NT2/D1 (cell line): ENCODE results near the gene COL4A3.

Experiments used
- DNase-seq: peaks from one replicate; pipeline ENCODE4 v3.0.0-alpha.2; 2011; ENCODE audit warnings: low read depth, low spot score
- H3K27me3 ChIP-seq: 2 replicates; pipeline ENCODE4 v1.6.0; 2011; ENCODE audit warnings: mild to moderate bottlenecking; ENCODE audit not compliant: insufficient read length, insufficient read depth
- H3K36me3 ChIP-seq: 2 replicates; pipeline ENCODE4 v1.6.1; 2011; ENCODE audit warnings: mild to moderate bottlenecking, low read length, mixed read lengths; ENCODE audit not compliant: insufficient read depth, insufficient read length
- H3K4me1 ChIP-seq: 2 replicates; pipeline ENCODE4 v1.5.1; 2011; ENCODE audit not compliant: insufficient read depth, insufficient read length
- H3K4me3 ChIP-seq: 2 replicates; pipeline ENCODE4 v1.5.1; 2011; ENCODE audit warnings: low read depth; ENCODE audit not compliant: insufficient read length
- H3K9ac ChIP-seq: 2 replicates; pipeline ENCODE4 v1.6.0; 2011; ENCODE audit warnings: low read depth; ENCODE audit not compliant: insufficient read length
- H3K9me3 ChIP-seq: 2 replicates; pipeline ENCODE4 v1.5.1; 2011; ENCODE audit warnings: mild to moderate bottlenecking, low read length; ENCODE audit not compliant: insufficient read depth
- SUZ12 ChIP-seq: IDR thresholded peaks from 2 replicates; pipeline ENCODE4 v1.6.1; 2011; ENCODE audit not compliant: insufficient read length, insufficient read depth; ENCODE audit errors: extremely low read depth
- YY1 ChIP-seq: IDR thresholded peaks from 2 replicates; pipeline ENCODE4 v1.6.1; 2011; ENCODE audit not compliant: insufficient read length, insufficient read depth
- ZNF274 ChIP-seq: IDR thresholded peaks from 2 replicates; pipeline ENCODE4 v1.6.1; 2011; ENCODE audit warnings: mild to moderate bottlenecking, low read depth, low read length

The COL4A3 gene

DNA sequence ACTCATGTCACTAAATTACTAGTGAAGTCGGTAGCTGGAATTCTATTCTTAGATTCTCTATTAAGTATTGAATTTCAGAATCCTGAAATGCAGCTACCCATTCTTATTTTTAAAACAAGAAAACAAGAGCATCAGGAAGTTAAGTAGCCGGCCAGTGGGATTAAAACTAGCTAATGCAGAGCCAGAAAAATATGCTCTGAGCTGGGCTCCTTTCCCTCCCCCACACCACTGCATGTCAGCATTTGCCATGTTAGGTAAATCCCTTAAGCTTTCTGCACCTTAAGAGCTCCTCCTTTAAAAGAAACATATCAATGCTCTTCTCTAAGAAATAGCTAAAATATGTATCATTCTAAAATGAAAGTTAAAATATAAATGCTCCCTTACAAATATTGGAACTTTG is 88.4 kb downstream of the COL4A3 start:
- TF ChIP-seq SUZ12 = no peak
- no peaks in the 10 kb centered on the region for H3K9me3 ChIP-seq
- H3K4me1 ChIP-seq = no peaks in the 10 kb centered on the region
- no peak for DNase-seq
- H3K9ac ChIP-seq = no peak overlapping the region
- H3K27me3 ChIP-seq = no peaks in the 10 kb centered on the region
- no peaks in the 10 kb centered on the region for H3K36me3 ChIP-seq
- H3K4me3 ChIP-seq = no peak overlapping the region

DNA sequence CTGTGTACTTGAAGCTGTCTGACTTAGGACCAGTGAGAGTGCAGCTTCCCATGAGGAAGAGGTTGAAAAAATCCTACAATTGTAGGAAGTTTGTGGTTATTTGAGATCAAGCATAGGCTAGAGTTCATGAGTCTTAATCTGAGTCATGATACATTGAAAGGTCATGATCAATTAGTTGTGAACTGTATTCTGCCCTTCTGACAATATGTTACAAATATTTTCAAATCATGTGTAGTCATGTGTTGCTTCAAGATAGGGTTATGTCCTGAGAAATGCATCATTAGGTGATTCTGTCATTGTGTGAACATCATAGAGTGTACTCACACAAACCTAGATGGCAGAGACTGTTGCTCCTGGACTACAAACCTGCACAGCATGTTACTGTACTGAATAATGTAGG is 92.2 kb downstream of the COL4A3 start:
- TF ChIP-seq ZNF274 (no peak), SUZ12 (no peak), YY1 (no peak)

DNA sequence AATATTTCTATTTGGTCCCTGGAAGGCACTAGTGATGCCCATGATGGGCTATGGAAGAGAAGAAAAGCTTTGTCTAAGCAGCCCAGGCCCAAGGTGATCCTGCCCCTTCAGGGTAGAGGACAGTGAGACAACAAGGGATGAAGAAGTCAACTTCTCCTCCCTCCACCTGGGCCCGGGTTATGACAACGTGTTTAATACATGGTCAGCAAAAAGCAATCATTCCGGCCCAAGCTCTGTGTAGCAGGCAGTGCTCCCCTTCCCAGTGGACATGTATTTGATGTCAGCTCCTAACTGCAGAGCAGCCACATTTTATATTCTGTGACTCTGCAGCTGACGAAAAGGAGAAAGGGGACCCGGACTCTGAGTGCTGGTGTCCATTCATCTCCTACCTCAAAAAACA is 93.4 kb downstream of the COL4A3 start:
- no peaks in the 10 kb centered on the region for H3K36me3 ChIP-seq

More for the DNA sequence above, 92.2 kb downstream of the COL4A3 start:
- no peak overlapping the region for H3K4me3 ChIP-seq
- DNase-seq = no peak
- no peaks in the 10 kb centered on the region for H3K27me3 ChIP-seq
- no peaks in the 10 kb centered on the region for H3K4me1 ChIP-seq
- no peaks in the 10 kb centered on the region for H3K36me3 ChIP-seq
- H3K9me3 ChIP-seq = no peaks in the 10 kb centered on the region
- H3K9ac ChIP-seq = no peak overlapping the region

DNA sequence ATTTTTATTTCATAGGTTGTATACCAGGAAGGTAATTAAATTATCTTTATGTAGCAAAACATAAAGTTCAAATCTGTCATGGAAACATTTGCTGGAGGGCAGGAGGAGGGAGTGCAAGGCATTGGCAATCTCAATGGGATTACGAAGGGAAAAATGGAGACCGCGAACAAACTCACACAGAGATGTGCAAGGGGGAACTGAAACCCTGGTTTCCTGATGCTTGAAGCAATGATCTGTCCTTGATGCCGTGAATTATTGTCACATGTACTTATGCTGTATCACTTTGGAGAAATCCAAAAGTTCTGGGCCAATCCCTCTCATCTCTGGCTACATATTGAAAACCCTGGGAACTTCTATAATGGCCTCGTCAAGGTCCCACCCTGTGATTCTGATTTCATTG is 95.6 kb downstream of the COL4A3 start:
- Histone ChIP-seq H3K36me3 (no peaks in the 10 kb centered on the region), H3K27me3 (no peaks in the 10 kb centered on the region), H3K9ac (no peak overlapping the region), H3K4me3 (no peak overlapping the region), H3K4me1 (no peaks in the 10 kb centered on the region), H3K9me3 (no peaks in the 10 kb centered on the region)
- DNase-seq = no peak
- TF ChIP-seq SUZ12 (no peak), YY1 (no peak), ZNF274 (no peak)

More for the DNA sequence above, 93.4 kb downstream of the COL4A3 start:
- DNase-seq = no peak
- H3K4me3 ChIP-seq = no peak overlapping the region
- no peak overlapping the region for H3K9ac ChIP-seq
- H3K27me3 ChIP-seq = no peaks in the 10 kb centered on the region
- H3K4me1 ChIP-seq = no peaks in the 10 kb centered on the region
- TF ChIP-seq ZNF274 (no peak), YY1 (no peak), SUZ12 (no peak)
- no peaks in the 10 kb centered on the region for H3K9me3 ChIP-seq

DNA sequence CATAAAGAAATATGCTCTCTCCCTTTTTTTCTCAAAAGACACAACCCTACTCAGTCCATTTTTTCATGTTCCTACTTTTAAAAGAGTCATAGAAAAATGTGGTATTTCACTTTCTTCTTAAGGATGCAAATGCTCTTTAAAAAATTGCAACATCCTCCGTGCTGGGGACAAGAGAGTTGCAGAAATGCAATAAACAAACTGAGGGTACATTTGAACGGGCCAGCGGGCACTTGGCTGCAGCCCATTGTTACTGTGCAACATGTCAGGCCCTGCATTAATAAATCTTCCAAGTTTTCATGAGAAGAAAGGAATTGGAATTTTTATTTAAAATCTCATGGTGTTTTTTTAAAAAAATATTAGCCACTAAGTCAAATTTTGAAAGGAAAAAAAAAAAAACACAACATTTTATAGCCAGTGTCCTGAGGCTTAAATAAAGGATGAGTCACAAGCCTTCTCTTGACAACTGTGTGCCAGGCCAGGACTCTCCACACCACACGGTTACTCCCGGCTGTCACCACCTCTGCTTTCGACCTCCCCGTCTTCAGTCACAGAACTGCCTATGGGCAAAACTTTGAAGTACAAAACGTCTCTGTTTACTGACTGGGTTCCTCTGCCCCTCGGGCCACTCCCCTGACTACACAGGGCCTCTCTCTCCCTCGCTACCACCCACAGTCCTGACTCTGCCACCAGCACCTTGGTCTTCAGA is 103.1 kb downstream of the COL4A3 start:
- Histone ChIP-seq H3K36me3 (no peaks in the 10 kb centered on the region), H3K9ac (no peak overlapping the region), H3K27me3 (no peaks in the 10 kb centered on the region), H3K9me3 (no peaks in the 10 kb centered on the region), H3K4me1 (no peaks in the 10 kb centered on the region), H3K4me3 (no peak overlapping the region)
- no peak for TF ChIP-seq SUZ12
- no peak for TF ChIP-seq ZNF274
- TF ChIP-seq YY1 = no peak
- no peak for DNase-seq

DNA sequence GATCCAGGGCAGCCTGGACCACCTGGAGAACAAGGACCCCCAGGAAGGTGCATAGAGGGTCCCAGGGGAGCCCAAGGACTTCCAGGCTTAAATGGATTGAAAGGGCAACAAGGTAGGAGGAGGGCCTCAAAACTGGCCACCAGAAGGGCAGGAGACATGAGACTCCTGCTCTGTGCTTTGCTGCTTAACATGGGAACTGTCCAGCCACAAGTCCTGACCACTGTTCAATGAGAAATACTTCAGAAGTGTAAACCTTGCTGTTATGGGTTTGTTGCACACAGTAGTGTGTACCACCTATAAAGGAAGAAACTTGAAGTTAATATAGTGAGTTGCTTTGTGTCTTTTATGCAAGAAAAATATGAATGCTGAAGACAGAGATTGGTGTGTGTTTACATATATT is 116.5 kb downstream of the COL4A3 start:
- Histone ChIP-seq H3K4me1 (no peaks in the 10 kb centered on the region), H3K4me3 (no peak overlapping the region), H3K9ac (no peak overlapping the region), H3K9me3 (no peaks in the 10 kb centered on the region), H3K27me3 (no peaks in the 10 kb centered on the region), H3K36me3 (no peaks in the 10 kb centered on the region)
- TF ChIP-seq YY1 (no peak), SUZ12 (no peak), ZNF274 (no peak)
- no peak for DNase-seq

DNA sequence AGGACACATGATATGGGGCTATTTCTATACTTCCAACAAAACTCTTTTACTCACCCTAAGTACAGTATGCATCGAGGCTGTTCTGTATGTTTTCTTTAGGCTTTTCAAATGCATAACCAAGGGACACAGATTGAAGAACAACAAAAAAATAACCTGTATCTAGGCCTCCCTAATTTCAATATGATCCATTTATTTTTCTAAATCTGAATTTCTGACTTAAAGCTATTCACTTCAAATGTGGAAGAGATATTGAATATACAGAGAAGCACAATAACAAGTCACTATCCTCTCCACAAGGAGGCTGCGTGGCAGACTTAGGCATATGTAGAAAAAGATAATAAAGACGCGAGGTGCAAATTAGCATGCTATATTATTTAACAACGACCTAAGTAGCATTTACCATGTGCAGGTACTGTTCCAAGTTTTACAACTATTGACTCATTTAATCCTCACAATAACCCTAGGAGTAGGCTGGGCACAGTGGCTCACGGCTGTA is 121.4 kb downstream of the COL4A3 start:
- H3K9me3 ChIP-seq = no peaks in the 10 kb centered on the region
- DNase-seq = no peak
- TF ChIP-seq YY1 (no peak), SUZ12 (no peak), ZNF274 (no peak)

More for the DNA sequence above, 121.4 kb downstream of the COL4A3 start:
- Histone ChIP-seq H3K9ac (no peak overlapping the region), H3K4me3 (no peak overlapping the region), H3K4me1 (no peaks in the 10 kb centered on the region), H3K36me3 (no peaks in the 10 kb centered on the region), H3K27me3 (no peaks in the 10 kb centered on the region)
